Measurements from ENCODE around the gene ZNF563. TPM values are rescaled to one million over a fixed set of nuclear protein-coding genes. Genes with fewer than 3 reads are reported as not detected.

The ZNF563 gene
- total RNA-seq, result 2.3 TPM

DNA sequence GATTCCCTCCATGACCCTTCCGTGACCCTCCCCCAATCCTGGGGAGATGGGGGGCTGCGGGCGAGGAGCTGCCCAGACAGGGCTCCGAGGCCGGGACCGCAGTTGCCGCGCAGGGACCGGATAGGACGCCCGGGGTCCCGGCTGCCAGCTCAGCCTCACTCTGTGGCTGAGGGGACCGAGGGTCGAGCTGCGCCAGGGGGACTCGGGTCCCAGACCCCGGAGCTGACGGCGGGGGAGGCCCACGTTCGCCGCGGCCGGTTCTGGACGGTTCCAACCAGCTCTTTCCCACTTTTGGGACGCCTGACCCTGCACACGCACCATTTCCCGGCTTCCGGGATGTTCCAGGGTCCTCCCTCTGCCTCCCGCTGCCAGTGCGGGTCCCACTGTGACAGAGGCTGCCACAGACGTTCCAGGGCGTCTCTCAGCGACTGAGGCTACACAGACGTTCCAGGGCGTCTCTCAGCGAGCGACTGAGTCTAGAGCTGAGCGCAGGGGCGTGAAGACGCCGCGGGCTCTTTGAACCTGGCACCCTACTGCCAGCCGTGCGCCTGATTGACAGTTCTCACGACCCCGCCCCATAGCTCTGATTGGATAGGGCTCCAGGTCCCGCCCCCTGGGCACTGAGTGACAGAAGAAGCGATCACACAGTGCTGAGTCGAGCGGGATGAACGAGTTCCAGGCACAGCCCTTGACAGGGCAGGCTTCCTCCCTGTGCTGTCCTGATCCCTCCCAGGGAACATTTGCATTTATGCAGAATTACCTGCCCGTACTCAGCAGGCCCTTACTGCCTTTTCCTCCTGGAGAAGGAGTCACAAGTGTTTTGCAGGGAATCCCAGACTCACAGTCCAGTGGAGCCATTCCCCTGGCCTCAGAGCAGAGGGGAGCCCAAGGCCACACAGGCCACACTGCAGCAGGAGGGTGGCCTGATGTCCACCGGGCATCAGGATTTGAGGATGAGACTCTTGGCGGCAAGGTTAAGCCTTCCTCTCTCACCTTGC is at the start of gene ZNF563:
Gene ZNF563 (minus strand): TSS at position 472 of the 998 bp plus-strand sequence. CDS start 151 bp downstream, at position 321.

GRCh38 chr19:12365236-12366162 is 32.1 kb upstream of the ZNF563 start, which contains the start of gene ZNF442:
ZNF442 (minus strand) TSS chr19:12365683; CDS start chr19:12363631, 2,052 bp downstream.

DNA sequence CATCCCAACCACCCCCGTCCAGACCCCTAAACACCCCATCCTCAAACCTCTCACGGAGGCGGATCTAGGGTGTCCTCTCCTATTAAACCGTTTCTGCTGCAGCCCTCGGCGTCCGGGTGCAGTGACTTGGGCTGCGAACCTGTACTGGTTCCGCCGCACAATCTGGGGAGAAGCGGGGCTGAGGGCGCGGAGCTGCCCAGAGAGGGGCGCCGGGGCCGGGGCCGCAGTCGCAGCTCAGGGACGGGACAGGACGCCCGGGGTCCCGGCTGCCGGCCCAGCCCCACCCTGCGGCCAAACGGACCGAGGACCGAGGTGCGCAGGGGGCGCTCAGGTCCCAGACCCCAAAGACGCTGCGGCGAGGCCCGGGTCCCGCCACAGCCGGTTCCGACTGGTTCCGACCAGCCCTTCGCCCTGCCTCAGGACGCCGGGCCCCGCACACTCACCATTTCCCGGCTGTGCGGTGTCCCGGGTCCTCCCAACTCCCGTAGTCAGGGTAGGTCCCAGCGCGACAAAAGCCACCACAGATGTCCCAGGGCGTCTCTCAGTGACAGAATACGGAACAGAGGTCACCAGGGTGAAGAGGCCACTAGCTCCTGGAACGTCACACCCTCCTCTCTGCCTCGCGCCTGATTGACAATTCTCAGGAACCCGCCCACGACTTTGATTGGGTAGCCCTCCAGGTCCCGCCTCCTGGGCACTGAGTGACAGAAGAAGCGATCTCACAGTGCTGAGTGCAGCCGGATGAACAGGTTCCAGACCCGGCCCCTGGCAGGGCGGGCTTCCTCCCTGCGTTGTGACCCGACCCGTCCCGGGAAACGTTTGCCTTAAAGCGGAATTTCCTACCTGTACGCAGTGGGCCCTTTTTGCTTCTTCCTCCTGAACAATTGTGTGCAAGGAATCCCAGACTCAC is 38.9 kb downstream of the ZNF563 start, which contains the start of gene ZNF44:
Gene ZNF44 (minus strand): TSS at position 635 of the 910 bp plus-strand sequence. CDS start 189 bp downstream, at position 446.

Small RNA genes within 50 kb of the gene (small RNA-seq; reads per million reads assigned to genes)
- not detected for gene RPS29P23

Other genes with a start within 250 kb of the ZNF563 start
- 8.5 TPM for gene ZNF20, start 193.3 kb downstream of the ZNF563 start, total RNA-seq
- 24.5 TPM for gene ZNF625, start 176.9 kb downstream of the ZNF563 start, total RNA-seq
- 24.7 TPM for gene ZNF136, start 170.5 kb downstream of the ZNF563 start, total RNA-seq
- 18.0 TPM for gene ZNF44, start 38.8 kb downstream of the ZNF563 start, total RNA-seq
- 11.1 TPM for gene ZNF442, start 32.0 kb upstream of the ZNF563 start, total RNA-seq
- 6.5 TPM for gene ZNF799, start 67.6 kb upstream of the ZNF563 start, total RNA-seq
- 12.5 TPM for gene ZNF443, start 107.4 kb upstream of the ZNF563 start, total RNA-seq
- 28.1 TPM for gene ZNF709, start 151.2 kb upstream of the ZNF563 start, total RNA-seq
- gene ZNF564, start 217.8 kb upstream of the ZNF563 start, total RNA-seq, result 29.1 TPM

Data from diencephalon (tissue), 1 donor.